ENCODE measurements around the gene TSHZ2. TPM values are rescaled to one million over a fixed set of nuclear protein-coding genes. Genes with fewer than 3 reads are reported as not detected.

The TSHZ2 gene
- total RNA-seq, 3 donors from 2014 or later (not counting 1 experiment from before 2014, with no cell fraction given) = 1.8 to 1.9 TPM; not detected in 1

- intact Hi-C loops (cut with micrococcal nuclease) = no loop called here
- no peaks in the 10 kb centered on the region for H3K4me1 ChIP-seq (ENCODE audit: control insufficient read depth, insufficient read depth, low read length)
- H3K36me3 Mint-ChIP-seq = peaks cover 31% of the 10 kb centered on the region
- peaks cover 10% of the 10 kb centered on the region in 2 donors for H3K9me3 Mint-ChIP-seq
- ATAC-seq (no peak), DNase-seq (no peak)
- H3K4me1 Mint-ChIP-seq = peaks cover 0 to 8% of the 10 kb centered on the region in 2 donors
- H3K36me3 ChIP-seq (ENCODE audit: control insufficient read depth, insufficient read depth, low read length) = no peaks in the 10 kb centered on the region
- H3K4me3 Mint-ChIP-seq = no peak overlapping the region
- H3K27ac ChIP-seq (ENCODE audit: low read length) = no peak overlapping the region
- no peak overlapping the region for H3K4me3 ChIP-seq (ENCODE audit: low read length)
- H3K27me3 ChIP-seq (ENCODE audit: control insufficient read depth, insufficient read depth, low read length) = no peaks in the 10 kb centered on the region
- H3K27me3 Mint-ChIP-seq (ENCODE audit: low read depth in 2 of 2) = peaks cover 12 to 16% of the 10 kb centered on the region in 2 donors
- H3K9me3 ChIP-seq (ENCODE audit: control insufficient read depth, insufficient read depth, low read length) = peaks cover 6% of the 10 kb centered on the region
- H3K27ac Mint-ChIP-seq = no peak overlapping the region
- TF ChIP-seq CTCF (IDR thresholded peaks at IDR 0.05) = no peak
- 93% methylated on average over 5 of the region's 6 CpGs for WGBS (ENCODE audit: insufficient coverage)
These were observed 473.2 kb downstream of the TSHZ2 start for GRCh38 chr20:53445321-53445731.

- TF ChIP-seq CTCF (IDR thresholded peaks at IDR 0.05) = no peak
- Histone ChIP-seq H3K4me1 (ENCODE audit: control insufficient read depth, insufficient read depth, low read length) (no peaks in the 10 kb centered on the region), H3K9me3 (ENCODE audit: control insufficient read depth, insufficient read depth, low read length) (peaks cover 6% of the 10 kb centered on the region), H3K27me3 (ENCODE audit: control insufficient read depth, insufficient read depth, low read length) (no peaks in the 10 kb centered on the region), H3K4me3 (ENCODE audit: low read length) (no peak overlapping the region), H3K27ac (ENCODE audit: low read length) (no peak overlapping the region), H3K36me3 (ENCODE audit: control insufficient read depth, insufficient read depth, low read length) (no peaks in the 10 kb centered on the region)
- no peak overlapping the region for H3K4me3 Mint-ChIP-seq
- no peak overlapping the region for H3K27ac Mint-ChIP-seq
- ATAC-seq (no peak), DNase-seq (no peak)
- H3K9me3 Mint-ChIP-seq = peaks cover 10% of the 10 kb centered on the region in 2 donors
- 94% methylated on average over 4 of the region's 7 CpGs for WGBS (ENCODE audit: insufficient coverage)
- H3K36me3 Mint-ChIP-seq = peaks cover 32% of the 10 kb centered on the region
- peaks cover 0 to 8% of the 10 kb centered on the region in 2 donors for H3K4me1 Mint-ChIP-seq
- peaks cover 16 to 18% of the 10 kb centered on the region in 2 donors for H3K27me3 Mint-ChIP-seq (ENCODE audit: low read depth in 2 of 2)
- intact Hi-C loops (cut with micrococcal nuclease) = no loop called here
These were observed 473.8 kb downstream of the TSHZ2 start for GRCh38 chr20:53445932-53446331.

- Histone ChIP-seq H3K9me3 (ENCODE audit: control insufficient read depth, insufficient read depth, low read length) (peaks cover 6% of the 10 kb centered on the region), H3K4me3 (ENCODE audit: low read length) (no peak overlapping the region), H3K4me1 (ENCODE audit: control insufficient read depth, insufficient read depth, low read length) (no peaks in the 10 kb centered on the region), H3K27me3 (ENCODE audit: control insufficient read depth, insufficient read depth, low read length) (no peaks in the 10 kb centered on the region), H3K27ac (ENCODE audit: low read length) (no peak overlapping the region), H3K36me3 (ENCODE audit: control insufficient read depth, insufficient read depth, low read length) (no peaks in the 10 kb centered on the region)
- 7% methylated on average over 3 of the region's 3 CpGs for WGBS (ENCODE audit: insufficient coverage)
- no peak for TF ChIP-seq CTCF (IDR thresholded peaks at IDR 0.05)
- H3K9me3 Mint-ChIP-seq = peaks cover 10% of the 10 kb centered on the region in 2 donors
- DNase-seq = no peak
- H3K27me3 Mint-ChIP-seq (ENCODE audit: low read depth in 2 of 2) = peaks cover 11 to 27% of the 10 kb centered on the region in 2 donors
- H3K4me1 Mint-ChIP-seq = peaks cover 0 to 8% of the 10 kb centered on the region in 2 donors
- no peak overlapping the region for H3K4me3 Mint-ChIP-seq
- intact Hi-C loops (cut with micrococcal nuclease) = no loop called here
- no peak overlapping the region for H3K27ac Mint-ChIP-seq
- no peak for ATAC-seq
- peaks cover 32% of the 10 kb centered on the region for H3K36me3 Mint-ChIP-seq
These were observed 475.2 kb downstream of the TSHZ2 start for GRCh38 chr20:53447316-53447715.

GRCh38 chr20:53448426-53448825 is 476.3 kb downstream of the TSHZ2 start:
- DNase-seq (no peak), ATAC-seq (no peak)
- no peak overlapping the region for H3K4me3 ChIP-seq (ENCODE audit: low read length)
- no peaks in the 10 kb centered on the region for H3K4me1 ChIP-seq (ENCODE audit: control insufficient read depth, insufficient read depth, low read length)
- TF ChIP-seq CTCF (IDR thresholded peaks at IDR 0.05) = no peak
- no peak overlapping the region for H3K27ac ChIP-seq (ENCODE audit: low read length)
- peaks cover 5 to 27% of the 10 kb centered on the region in 2 donors for H3K27me3 Mint-ChIP-seq (ENCODE audit: low read depth in 2 of 2)
- no peak overlapping the region for H3K27ac Mint-ChIP-seq
- peaks cover 6% of the 10 kb centered on the region for H3K9me3 ChIP-seq (ENCODE audit: control insufficient read depth, insufficient read depth, low read length)
- H3K36me3 Mint-ChIP-seq = peaks cover 32% of the 10 kb centered on the region
- intact Hi-C loops (cut with micrococcal nuclease) = no loop called here
- H3K4me1 Mint-ChIP-seq = peaks cover 0 to 8% of the 10 kb centered on the region in 2 donors
- no peaks in the 10 kb centered on the region for H3K36me3 ChIP-seq (ENCODE audit: control insufficient read depth, insufficient read depth, low read length)
- no peak overlapping the region for H3K4me3 Mint-ChIP-seq
- no peaks in the 10 kb centered on the region for H3K27me3 ChIP-seq (ENCODE audit: control insufficient read depth, insufficient read depth, low read length)
- 55% methylated on average over 1 of the region's 1 CpG for WGBS (ENCODE audit: insufficient coverage)
- peaks cover 10% of the 10 kb centered on the region in 2 donors for H3K9me3 Mint-ChIP-seq
